HK-2 (cell line): Measurements from ENCODE around the gene ORAI2.

Source experiments
- DNase-seq: peaks from one replicate; pipeline ENCODE4 v3.0.0-alpha.2; 2018; ENCODE audit not compliant: unreplicated experiment

The ORAI2 gene

GRCh38 chr7:102415685-102416225 lies 17.6 kb upstream of the ORAI2 start:
- no peak for DNase-seq

- no peak for DNase-seq
These were observed 17.0 kb upstream of the ORAI2 start for GRCh38 chr7:102416406-102416805.

DNA sequence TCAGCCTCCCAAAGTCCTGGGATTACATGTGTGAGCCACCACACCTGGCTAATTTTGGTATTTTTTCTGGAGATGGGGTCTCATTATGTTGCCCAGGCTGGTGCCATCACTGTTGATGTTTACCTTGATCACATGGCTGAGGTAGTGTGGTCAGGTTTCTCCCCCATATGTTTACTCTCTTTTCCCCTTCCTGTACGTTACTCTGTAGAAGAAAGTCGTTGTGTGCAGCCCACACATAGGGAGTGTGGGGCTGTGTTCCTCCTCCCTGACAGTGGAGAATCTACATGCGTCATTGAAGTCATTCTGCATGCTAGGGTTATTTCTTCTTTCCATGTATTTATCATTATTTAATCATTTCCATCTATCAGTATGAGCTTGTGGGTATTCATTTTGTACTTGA lies 16.3 kb upstream of the ORAI2 start:
- no peak for DNase-seq

DNA sequence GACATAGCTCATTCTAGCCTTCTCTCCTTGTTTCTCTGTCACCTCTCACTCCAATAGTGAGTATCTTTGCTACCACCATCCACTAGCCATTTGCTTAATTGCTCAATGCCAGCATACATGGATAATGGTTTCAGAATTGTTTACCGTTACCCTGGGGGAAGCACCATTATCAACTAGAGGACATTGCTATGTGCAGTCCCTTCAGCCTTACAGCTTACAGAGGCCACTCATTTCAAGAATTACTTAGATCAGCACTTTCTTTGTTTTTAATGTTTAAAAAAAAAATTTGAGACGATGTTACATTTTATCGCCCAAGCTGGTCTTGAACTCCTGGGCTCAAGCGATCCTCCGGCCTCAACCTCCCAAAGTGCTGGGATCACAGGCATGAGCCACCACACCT lies 14.8 kb upstream of the ORAI2 start:
- DNase-seq = no peak

DNA sequence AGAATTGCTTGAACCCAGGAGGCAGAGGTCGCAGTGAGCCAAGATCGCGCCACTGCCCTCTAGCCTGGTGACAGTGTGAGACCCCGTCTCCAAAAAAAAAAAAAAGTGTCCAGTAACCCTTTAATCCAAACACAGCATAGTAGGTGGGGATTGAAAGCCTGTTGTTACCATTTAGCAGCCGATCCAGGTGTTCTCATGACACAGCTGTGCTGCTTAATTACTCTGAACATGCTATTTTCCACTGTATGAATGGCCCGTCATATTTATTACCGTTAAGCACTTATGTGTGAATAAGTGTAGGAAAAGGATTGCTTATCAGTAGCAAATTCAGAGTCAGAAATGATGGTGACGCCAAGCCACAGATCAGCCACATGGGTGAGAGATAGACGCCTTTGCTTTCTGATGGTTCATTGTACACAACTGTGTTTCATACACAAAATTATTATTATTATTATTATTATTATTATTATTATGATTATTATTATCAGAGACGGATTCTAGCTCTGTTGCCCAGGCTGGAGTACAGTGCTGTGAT lies 11.6 kb upstream of the ORAI2 start:
- no peak for DNase-seq

GRCh38 chr7:102424129-102424551 lies 9.2 kb upstream of the ORAI2 start:
- no peak for DNase-seq

DNA sequence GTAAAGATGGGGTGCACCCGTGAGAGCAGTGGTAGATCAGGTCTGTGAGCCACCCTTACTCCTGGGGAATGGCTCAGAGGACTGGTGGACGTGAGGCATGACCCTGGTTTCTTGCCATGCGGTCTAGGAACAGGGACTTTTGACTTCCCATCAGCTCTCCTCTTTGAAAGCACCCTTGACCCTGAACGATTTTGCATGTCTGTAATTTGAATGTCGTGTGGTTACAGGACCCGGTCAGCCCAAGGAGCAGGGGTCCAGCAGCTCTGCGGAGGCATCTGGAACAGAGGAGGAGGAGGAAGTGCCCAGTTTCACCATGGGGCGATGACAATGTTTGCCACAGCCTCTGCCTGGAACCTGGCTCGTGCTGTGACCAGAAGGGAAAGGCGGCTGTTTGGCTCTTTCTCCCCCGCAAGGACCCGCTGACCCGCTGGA lies 8.6 kb upstream of the ORAI2 start:
- no peak for DNase-seq

DNA sequence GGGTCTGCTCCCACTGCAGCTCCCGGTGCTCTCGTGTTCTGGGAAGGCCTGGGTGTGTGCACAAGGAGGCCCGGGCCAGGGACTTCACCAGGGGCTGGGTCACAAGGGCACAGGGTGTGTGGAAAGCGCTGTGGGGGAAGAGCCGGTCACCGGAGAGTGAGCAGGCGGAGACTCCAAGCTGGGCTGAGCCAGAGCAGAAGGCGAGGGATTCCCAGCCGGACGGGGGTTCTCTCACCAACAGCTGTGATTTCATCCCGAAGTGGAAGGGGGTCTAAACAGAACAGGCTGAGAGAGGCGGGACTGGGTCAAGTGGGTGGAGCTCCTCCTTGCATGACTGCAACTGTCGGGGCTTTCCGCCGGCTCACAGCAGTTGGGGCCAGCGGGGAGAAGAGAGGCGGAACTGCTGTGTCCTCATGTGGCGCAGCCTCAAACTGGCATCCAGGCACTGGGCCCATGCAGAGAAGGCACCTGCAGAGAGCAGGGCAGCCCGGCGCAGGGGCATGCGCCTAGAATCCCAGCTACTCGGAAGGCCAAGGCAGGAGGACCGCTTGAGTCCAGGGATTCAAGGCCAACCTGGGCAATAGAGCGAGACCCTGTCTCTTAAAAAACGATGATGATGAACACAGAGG lies 7.6 kb upstream of the ORAI2 start:
- no peak for DNase-seq

GRCh38 chr7:102426268-102427018 lies 6.9 kb upstream of the ORAI2 start:
- no peak for DNase-seq

DNA sequence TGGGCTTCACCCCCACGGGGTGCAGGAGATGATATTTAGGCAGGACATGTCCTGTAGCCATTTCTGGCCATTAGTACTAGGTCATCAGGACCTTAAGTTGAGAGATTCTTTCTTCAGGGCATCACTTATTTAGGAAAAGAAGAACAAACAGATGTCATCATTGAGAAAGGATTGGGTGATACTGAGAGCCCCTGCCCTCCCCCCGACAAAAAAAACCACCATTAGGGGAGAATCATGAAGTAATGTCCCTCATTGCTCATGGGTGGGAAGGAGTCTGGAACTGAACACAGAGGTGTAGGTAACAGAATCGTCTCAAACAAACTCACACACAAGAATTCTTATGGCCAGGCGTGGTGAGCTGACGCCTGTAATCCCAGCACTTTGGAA lies 6.4 kb upstream of the ORAI2 start:
- no peak for DNase-seq

GRCh38 chr7:102429141-102429899 lies 4.1 kb upstream of the ORAI2 start:
- no peak for DNase-seq

DNA sequence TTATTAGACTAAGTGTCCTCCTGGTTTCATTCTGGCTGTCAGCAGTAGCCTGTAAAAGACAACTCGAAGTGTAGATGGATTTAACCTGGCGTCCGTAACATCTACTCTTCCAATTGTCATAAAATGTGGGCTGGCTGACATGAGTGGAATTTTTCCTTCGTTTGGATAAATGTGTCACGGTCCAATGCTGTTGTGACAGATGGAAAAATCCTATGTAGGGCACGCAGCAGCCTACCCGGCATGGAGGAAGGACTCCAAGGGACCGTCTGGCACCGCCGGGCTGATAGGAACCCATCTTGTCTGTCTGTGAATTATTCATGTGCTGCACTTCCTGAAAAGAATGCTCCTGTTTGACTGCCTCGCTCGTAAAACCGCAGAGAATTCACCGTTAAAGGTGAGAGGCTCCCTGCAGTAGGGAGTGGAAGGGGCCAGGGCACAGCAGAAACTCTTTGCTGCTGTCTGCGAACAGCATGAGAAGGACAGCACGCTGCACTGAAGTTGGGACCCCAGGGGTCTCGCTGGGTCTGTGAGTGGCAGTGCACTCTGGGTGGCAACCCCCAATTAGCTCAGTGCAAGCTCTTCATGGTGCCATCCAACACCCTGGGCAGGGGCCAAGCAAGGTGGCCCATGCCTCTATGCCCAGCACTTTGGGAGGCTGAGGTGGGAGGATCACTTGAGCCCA lies 1.6 kb upstream of the ORAI2 start:
- peak; percentile 61 for DNase-seq

- no peak for DNase-seq
These were observed 745 bp upstream of the ORAI2 start for GRCh38 chr7:102432442-102433218.

DNA sequence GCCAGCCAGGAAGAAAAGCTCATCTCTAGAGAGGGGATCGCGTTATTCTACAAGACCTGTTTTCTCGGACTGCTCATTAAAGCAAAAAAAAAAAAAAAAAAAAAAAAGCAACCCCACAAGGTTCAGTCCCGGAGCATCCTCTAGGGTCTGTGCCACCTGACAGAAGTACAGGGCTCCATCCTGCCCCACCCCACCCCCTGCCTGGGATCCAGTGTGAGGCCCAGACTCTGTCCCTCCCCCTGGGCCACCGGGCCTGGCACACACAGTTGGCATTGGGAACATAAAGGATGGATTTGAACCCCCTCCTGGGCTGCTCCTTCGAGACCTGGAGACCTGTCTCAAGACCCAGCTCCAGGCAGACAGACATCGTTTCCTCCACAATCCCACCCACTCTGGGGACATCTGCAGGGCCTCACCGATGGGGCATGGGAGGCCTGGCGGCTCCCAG lies 688 bp downstream of the ORAI2 start:
- DNase-seq = no peak

DNA sequence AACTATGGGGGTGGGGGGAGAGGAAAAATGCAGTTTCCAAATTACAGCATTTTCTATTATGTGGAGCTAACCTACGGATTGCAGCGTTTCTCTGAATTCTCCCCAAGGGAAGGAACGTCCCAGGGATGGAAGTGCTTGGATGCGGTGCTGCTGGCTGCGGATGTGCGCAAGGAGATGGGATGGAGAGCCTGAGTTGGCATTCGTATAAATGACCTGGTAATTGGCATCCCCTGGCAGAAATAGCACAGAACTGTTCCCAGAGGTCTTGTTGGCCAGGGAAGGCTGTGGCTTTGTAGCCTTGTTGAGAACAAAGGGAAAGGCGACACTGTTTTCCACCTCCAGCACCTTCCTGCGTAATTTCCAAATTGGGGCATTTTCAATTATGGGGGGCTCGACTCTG lies 2.7 kb downstream of the ORAI2 start:
- no peak for DNase-seq

- DNase-seq = peak; percentile 87
These were observed 6.8 kb downstream of the ORAI2 start for GRCh38 chr7:102439963-102440795.

DNA sequence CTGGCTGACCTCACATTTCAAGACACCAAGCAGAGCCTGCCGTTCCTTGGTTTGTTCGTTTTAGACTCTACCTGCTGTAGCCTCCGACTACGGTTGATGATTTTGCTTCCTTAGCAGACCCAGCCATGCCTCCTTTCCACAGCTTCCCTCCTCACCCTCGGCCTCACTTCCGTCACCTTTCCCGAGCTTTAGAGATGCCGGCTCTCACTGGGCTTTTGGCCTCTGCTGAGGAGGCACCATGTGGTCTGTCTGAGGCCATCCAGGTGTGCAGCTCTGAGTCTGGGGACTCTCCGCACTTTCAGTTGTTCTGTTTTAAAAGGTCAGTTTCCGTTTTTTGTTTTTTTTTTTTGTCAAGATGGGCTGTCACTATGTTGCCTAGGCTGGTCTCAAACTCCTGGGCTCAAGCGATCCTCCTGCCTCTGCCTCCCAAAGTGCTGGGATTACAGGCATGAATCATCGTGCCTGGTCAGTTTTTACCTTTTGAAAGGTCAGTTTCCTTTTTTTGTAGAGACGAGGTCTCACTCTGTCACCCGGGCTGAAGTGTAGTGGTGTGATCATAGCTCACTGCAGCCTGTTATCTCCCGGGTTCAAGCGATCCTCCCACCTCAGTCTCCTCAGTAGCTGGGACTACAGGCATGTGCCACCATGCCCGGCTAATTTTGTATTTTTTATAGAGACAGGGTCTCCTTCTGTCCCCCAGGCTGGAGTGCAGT lies 11.7 kb downstream of the ORAI2 start:
- DNase-seq = no peak

DNA sequence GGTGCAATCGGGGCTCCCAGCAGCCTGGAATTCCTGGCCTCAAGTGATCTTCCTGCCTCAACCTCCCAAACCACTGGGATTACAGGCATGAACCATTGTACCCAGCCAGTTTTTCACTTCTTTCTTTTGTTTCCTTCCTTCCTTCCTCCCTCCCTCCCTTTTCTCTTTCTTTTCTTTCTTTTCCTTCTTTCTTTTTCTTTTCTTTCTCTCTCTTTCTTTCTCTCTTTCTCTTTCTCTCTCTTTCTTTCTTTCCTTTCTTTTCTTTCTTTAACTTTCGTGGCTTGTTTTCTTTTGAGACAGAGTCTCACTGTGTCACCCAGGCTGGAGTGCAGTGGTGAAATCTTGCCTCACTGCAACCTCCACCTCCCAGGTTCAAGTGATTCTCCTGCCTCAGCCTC lies 12.3 kb downstream of the ORAI2 start:
- no peak for DNase-seq
